DMS153 (cell line): ENCODE data around the gene CSK.
"Not testable (repeated sequence)": the region's sequence is repeated elsewhere in the genome, so short reads cannot be mapped to it uniquely, and the experiment has no call there.

Source experiments
- DNase-seq: peaks from one replicate; lab custom pipeline; 2025; lab: John Stamatoyannopoulos, UW

The CSK gene

GRCh38 chr15:74781431-74782258, at the start of gene CSK:
CSK (plus strand) TSS chr15:74782080; CDS start chr15:74798298, 16,218 bp downstream.
- DNase-seq, result peak; percentile 12

GRCh38 chr15:74732846-74733245, 49.0 kb upstream of the CSK start:
- no peak for DNase-seq

GRCh38 chr15:74733269-74733668, 48.6 kb upstream of the CSK start:
- no peak for DNase-seq

- DNase-seq, result no peak
These were observed 46.6 kb upstream of the CSK start for GRCh38 chr15:74735305-74735704.

GRCh38 chr15:74738239-74738638, 43.6 kb upstream of the CSK start:
- DNase-seq, result not testable (repeated sequence)

- DNase-seq, result no peak
These were observed 39.5 kb upstream of the CSK start for GRCh38 chr15:74742422-74742821.

GRCh38 chr15:74746389-74746788, 35.5 kb upstream of the CSK start:
- no peak for DNase-seq

- DNase-seq, result no peak
These were observed 33.4 kb upstream of the CSK start, which contains the start of gene CYP1A2 for GRCh38 chr15:74748322-74748946. CYP1A2 (plus strand) TSS chr15:74748845; CDS start chr15:74749739, 894 bp downstream.

GRCh38 chr15:74749832-74750231, 32.0 kb upstream of the CSK start:
- DNase-seq, result no peak

- DNase-seq, result no peak
These were observed 31.1 kb upstream of the CSK start for GRCh38 chr15:74750751-74751150.

GRCh38 chr15:74752011-74752410, 29.9 kb upstream of the CSK start:
- DNase-seq, result no peak

- no peak for DNase-seq
These were observed 29.3 kb upstream of the CSK start for GRCh38 chr15:74752531-74752930.

GRCh38 chr15:74754593-74755215, 27.2 kb upstream of the CSK start:
- no peak for DNase-seq

- DNase-seq, result no peak
These were observed 23.1 kb upstream of the CSK start for GRCh38 chr15:74758736-74759135.

GRCh38 chr15:74762791-74763150, 19.1 kb upstream of the CSK start:
- DNase-seq, result no peak

GRCh38 chr15:74763416-74763815, 18.5 kb upstream of the CSK start:
- DNase-seq, result no peak

GRCh38 chr15:74767167-74768098, 14.4 kb upstream of the CSK start:
- DNase-seq, result no peak

GRCh38 chr15:74768099-74768770, 13.6 kb upstream of the CSK start:
- DNase-seq, result no peak

GRCh38 chr15:74768771-74769342, 13.0 kb upstream of the CSK start:
- DNase-seq, result peak; percentile 26

GRCh38 chr15:74769463-74770025, 12.3 kb upstream of the CSK start:
- no peak for DNase-seq
